HEK293T (cell line): Measurements from ENCODE around the gene TRIM38.
A peak's percentile ranks its signal among the peaks of the same experiment; 100 is the strongest.
"Not testable (repeated sequence)": the region's sequence is repeated elsewhere in the genome, so short reads cannot be mapped to it uniquely, and the experiment has no call there.

Experiments
- CTCF ChIA-PET: fragments of 350-600 bp; formaldehyde crosslinking; extraction: SDS; loops from one replicate; lab custom pipeline; 2021; ENCODE audit warnings: antibody characterized with exemption, inconsistent platforms; lab: Yijun Ruan, JAX
- POLR2A ChIA-PET: fragments of 350-600 bp; formaldehyde crosslinking; extraction: SDS; loops from one replicate; lab custom pipeline; 2020; ENCODE audit warnings: antibody characterized with exemption, inconsistent platforms; lab: Yijun Ruan, JAX
- DNase-seq: peaks from one replicate; pipeline ENCODE4 v3.0.0; 2012; ENCODE audit warnings: mixed read lengths; ENCODE audit errors: extremely low spot score
- ARNT ChIP-seq: fragments of 450-650 bp; IDR thresholded peaks from 2 replicates; pipeline ENCODE4 v1.6.1; 2017; ENCODE audit warnings: mild to moderate bottlenecking
- BHLHE40 ChIP-seq: fragments of 450-650 bp; IDR thresholded peaks from 2 replicates; pipeline ENCODE4 v1.6.1; 2016; ENCODE audit warnings: mild to moderate bottlenecking, moderate library complexity, borderline replicate concordance
- CTBP1 ChIP-seq: fragments of 450-650 bp; IDR thresholded peaks from 2 replicates; pipeline ENCODE4 v1.6.1; 2016; ENCODE audit warnings: borderline replicate concordance
- ELF4 ChIP-seq: fragments of 450-650 bp; IDR thresholded peaks from 2 replicates; pipeline ENCODE4 v1.6.1; 2017; ENCODE audit warnings: antibody characterized with exemption
- FOXA1 ChIP-seq: fragments of 450-650 bp; IDR thresholded peaks from 2 replicates; pipeline ENCODE4 v1.6.1; 2016; ENCODE audit warnings: mild to moderate bottlenecking
- FOXK2 ChIP-seq: fragments of 450-650 bp; IDR thresholded peaks from 2 replicates; pipeline ENCODE4 v1.6.1; 2016; ENCODE audit warnings: mild to moderate bottlenecking
- FOXM1 ChIP-seq: fragments of 450-650 bp; IDR thresholded peaks from 2 replicates; pipeline ENCODE4 v1.6.1; 2017; ENCODE audit warnings: mild to moderate bottlenecking, borderline replicate concordance
- HDGF ChIP-seq: fragments of 450-650 bp; IDR thresholded peaks from 2 replicates; pipeline ENCODE4 v1.6.1; 2017; ENCODE audit warnings: antibody characterized with exemption, borderline replicate concordance
- L3MBTL2 ChIP-seq: fragments of 450-650 bp; conservative IDR thresholded peaks from 2 replicates; pipeline ENCODE4 v1.6.1; 2016; ENCODE audit warnings: mild to moderate bottlenecking
- NFRKB ChIP-seq: fragments of 450-650 bp; IDR thresholded peaks from 2 replicates; pipeline ENCODE4 v1.6.1; 2016; ENCODE audit warnings: mild to moderate bottlenecking, moderate library complexity
- PKNOX1 ChIP-seq: fragments of 450-650 bp; IDR thresholded peaks from 2 replicates; pipeline ENCODE4 v1.6.1; 2016
- SP1 ChIP-seq: fragments of 450-650 bp; IDR thresholded peaks from 2 replicates; pipeline ENCODE4 v1.6.1; 2017
- SUZ12 ChIP-seq: fragments of 450-650 bp; IDR thresholded peaks from 2 replicates; pipeline ENCODE4 v1.6.1; 2016; ENCODE audit warnings: mild to moderate bottlenecking
- TARDBP ChIP-seq: fragments of 450-650 bp; IDR thresholded peaks from 2 replicates; pipeline ENCODE4 v1.6.1; 2016
- ZNF384 ChIP-seq: fragments of 450-650 bp; IDR thresholded peaks from 2 replicates; pipeline ENCODE4 v1.6.1; 2016

TRIM38 gene

GRCh38 chr6:25995507-25995906 lies 32.9 kb downstream of the TRIM38 start:
- DNase-seq, result no peak
- TF ChIP-seq BHLHE40 (no peak), L3MBTL2 (no peak), PKNOX1 (no peak), FOXM1 (no peak), SP1 (no peak)
- ChIA-PET CTCF (no interaction called here), POLR2A (interaction anchor here (0.7 kb wide), 1 partner anchor 24 kb away, joined by 3 read pairs; a partner anchor contains a TSS)

- POLR2A ChIA-PET, result interaction anchor here (1.4 kb wide), 1 partner anchor 22 kb away, joined by 6 read pairs; a partner anchor contains a TSS
- TF ChIP-seq ARNT (no peak), NFRKB (no peak), SP1 (no peak), CTBP1 (no peak), FOXK2 (no peak), TARDBP (no peak), FOXA1 (no peak)
- CTCF ChIA-PET, result no interaction called here
- no peak for DNase-seq
Measured at GRCh38 chr6:25997921-25998320, 35.3 kb downstream of the TRIM38 start.

GRCh38 chr6:25998379-25998778 lies 35.8 kb downstream of the TRIM38 start:
- no peak for DNase-seq
- TF ChIP-seq ZNF384, result no peak
- TF ChIP-seq FOXM1, result no peak
- no peak for TF ChIP-seq L3MBTL2
- TF ChIP-seq NFRKB, result no peak
- TF ChIP-seq PKNOX1, result no peak
- TF ChIP-seq CTBP1, result no peak
- no peak for TF ChIP-seq FOXA1
- no peak for TF ChIP-seq HDGF
- no peak for TF ChIP-seq TARDBP
- ChIA-PET POLR2A (interaction anchor here (1.4 kb wide), 1 partner anchor 22 kb away, joined by 6 read pairs; a partner anchor contains a TSS), CTCF (no interaction called here)

- DNase-seq, POLR2A ChIA-PET: not testable (repeated sequence)
- CTCF ChIA-PET, result interaction anchor here (0.6 kb wide), 1 partner anchor 699 kb away, joined by 7 read pairs; no protein-coding TSS in a partner anchor
Measured at GRCh38 chr6:25999225-25999624, 36.6 kb downstream of the TRIM38 start.

GRCh38 chr6:26000366-26001144 lies 38.0 kb downstream of the TRIM38 start:
- TF ChIP-seq ARNT (no peak), FOXA1 (no peak), SUZ12 (no peak), FOXK2 (no peak), SP1 (no peak), NFRKB (no peak), CTBP1 (no peak), BHLHE40 (no peak)
- ChIA-PET POLR2A (interaction anchor here (0.6 to 2.0 kb wide), 3 partner anchors 8 to 21 kb away, joined by 3 to 9 read pairs (median 3); a partner anchor contains a TSS), CTCF (interaction anchor here (0.9 to 1.8 kb wide), 2 partner anchors 8 to 101 kb away, joined by 3 to 8 read pairs; no protein-coding TSS in a partner anchor)
- DNase-seq, result no peak

- POLR2A ChIA-PET, result interaction anchor here (0.9 to 1.7 kb wide), 3 partner anchors 11 to 19 kb away, joined by 3 to 14 read pairs (median 3); a partner anchor contains a TSS
- peak; percentile 60 for DNase-seq
Measured at GRCh38 chr6:26003102-26003694, 40.6 kb downstream of the TRIM38 start.

More at GRCh38 chr6:26003102-26003694, 40.6 kb downstream of the TRIM38 start:
- TF ChIP-seq NFRKB (no peak), FOXM1 (no peak), BHLHE40 (no peak), ELF4 (no peak), SUZ12 (no peak), HDGF (no peak), PKNOX1 (no peak), L3MBTL2 (no peak), FOXA1 (no peak), ZNF384 (no peak)
- CTCF ChIA-PET, result interaction anchor here (0.5 to 3.5 kb wide), 3 partner anchors 10 to 63 kb away, joined by 3 to 25 read pairs (median 3); a partner anchor contains a TSS
